GOT3 (cell line): Measurements from ENCODE around the gene CEP128.

Experiments used
- DNase-seq: peaks from one replicate; lab custom pipeline; 2025; ENCODE audit warnings: mixed read lengths; lab: John Stamatoyannopoulos, UW

The CEP128 gene

DNA sequence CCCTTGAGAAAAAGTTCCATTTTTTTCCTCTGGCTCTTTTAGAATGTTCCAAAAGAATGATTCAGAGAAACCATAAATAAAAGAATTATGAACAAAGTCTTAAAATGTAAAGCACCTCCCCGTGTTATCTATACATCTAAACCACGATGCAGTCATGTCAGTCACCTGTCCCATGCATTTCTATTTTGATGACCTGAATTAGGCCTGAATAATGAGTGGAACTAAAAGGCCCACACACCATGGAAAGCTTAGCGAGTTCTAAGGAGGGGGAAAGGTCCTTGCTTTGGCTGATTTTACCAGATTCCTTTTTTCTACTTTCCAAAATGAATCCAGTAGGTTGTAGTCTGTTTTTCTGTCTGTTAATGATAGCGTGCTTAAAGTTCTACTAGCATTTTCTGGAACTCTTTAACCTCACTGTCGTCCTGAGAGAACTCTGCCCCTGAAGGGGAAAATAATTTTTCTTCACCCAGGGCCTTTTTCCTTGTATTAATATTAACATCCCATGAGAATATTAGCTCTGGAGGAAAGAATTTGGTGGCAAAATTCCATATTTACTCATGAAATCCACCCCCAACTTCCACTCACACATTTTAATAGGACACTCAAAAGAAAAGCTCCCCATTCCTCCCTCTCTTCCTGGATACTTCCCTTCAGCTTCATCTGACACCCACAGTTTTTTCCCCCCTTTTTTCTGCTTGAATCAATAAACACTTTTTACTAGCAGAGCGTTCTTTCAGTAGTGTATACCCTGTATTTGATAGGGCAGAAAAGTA is 464.0 kb downstream of the CEP128 start:
- DNase-seq: no peak

DNA sequence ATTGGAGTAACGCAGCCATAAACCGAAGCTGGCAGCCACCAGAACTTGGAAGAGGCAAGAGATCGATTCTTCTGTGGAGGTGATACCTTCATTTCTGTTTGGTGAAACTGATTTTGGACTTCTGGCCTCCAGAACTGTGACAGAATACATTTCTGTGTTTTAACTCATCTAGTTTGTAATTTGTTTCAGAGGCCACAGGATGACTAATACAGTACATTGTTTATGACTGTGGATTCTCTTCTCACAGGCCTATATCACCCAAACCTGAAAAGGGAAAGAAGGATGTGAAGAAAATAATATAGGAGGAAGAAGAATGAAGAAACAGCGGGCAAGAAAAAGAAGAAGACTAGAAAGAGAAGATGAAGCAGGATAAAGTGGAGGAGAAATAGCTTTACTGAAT is 466.5 kb downstream of the CEP128 start:
- no peak for DNase-seq

- DNase-seq: no peak
Observed at GRCh38 chr14:80468331-80469122, 473.0 kb downstream of the CEP128 start.

GRCh38 chr14:80465546-80466220 is 475.9 kb downstream of the CEP128 start:
- DNase-seq: no peak

DNA sequence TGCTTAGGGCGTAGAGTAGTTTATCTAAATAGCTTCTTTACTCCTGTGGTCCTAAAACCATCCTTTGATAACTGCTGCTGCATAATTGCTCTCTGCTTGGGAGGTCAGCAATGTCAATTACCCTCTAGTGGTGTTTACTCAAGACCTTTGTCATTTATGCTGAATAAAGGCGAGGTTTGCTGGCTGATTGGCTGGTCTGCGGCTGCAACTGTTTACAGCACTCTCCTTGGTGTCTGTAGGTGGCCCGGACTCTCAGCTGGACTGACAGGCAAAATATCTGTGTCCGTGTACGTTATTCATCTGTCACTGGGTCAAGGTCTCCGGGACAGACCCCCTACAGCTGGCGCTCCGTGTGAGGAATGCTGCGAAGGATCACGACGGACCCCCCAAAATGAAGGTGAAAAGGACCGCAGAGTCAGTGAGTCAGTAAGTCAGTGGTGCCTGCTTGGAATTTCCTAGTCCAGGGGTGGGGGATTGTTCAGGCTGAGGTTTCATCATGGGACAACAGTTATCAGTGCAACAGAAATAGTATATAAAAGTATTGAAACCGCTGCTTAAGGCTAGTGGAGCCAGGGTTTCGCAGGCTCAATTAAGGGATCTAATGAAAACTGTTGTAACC is 476.9 kb downstream of the CEP128 start:
- no peak for DNase-seq

DNA sequence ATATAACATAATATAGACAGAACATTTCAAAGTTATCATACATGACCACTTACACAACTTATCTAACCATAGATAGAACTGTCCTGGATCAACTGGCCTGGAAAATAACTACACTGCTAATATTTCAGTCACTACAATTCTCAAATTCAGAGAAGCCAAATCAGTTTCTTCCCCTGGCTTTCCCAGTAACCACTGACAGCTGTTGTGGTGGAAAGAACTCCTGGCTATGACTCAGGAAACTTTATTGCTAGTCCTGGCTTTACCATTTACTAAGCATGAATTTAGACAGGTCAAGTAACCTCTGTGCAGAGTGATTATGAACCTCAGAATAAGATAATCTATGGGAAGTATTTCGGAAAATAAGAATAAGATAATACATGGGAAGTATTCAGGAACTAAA is 485.3 kb downstream of the CEP128 start:
- DNase-seq: no peak

DNA sequence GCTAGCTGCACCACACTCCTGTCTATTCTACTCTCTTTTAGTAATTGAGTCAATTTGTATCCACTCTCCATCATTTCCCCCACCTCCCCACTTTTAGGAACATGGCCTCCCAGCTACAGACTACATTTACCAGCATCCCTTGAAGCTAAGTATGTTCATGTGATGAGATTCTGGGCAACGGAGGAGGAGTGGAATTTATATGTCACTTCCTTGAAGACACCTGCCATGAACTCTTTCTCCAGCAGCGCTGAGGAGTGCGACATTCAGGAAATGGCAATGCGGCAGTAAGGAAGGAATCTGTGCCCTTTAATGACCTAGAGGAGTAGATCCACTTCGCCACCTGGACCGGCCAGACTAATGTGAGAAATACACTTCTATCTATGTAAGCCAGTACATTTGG is 486.5 kb downstream of the CEP128 start:
- DNase-seq: no peak

GRCh38 chr14:80448267-80448666 is 493.3 kb downstream of the CEP128 start:
- DNase-seq: no peak

- DNase-seq: no peak
Observed at GRCh38 chr14:80447392-80447791, 494.1 kb downstream of the CEP128 start.
